Forelimb muscle (tissue), 1 donor: ENCODE data around the gene EBF3. TPM values are rescaled to one million over a fixed set of nuclear protein-coding genes. Genes with fewer than 3 reads are reported as not detected.

Source experiments
- DNase-seq: peaks from one replicate; pipeline ENCODE4 v3.0.0-alpha.2; 2013; ENCODE audit warnings: low read depth
- polyA plus RNA-seq: library from polyadenylated mRNA; unstranded; fragments of 120-200 nt; gene quantifications from one replicate; pipeline ENCODE4 v1.2.1, GENCODE V29; 2013; ENCODE audit not compliant: insufficient read length

EBF3 gene
- polyA plus RNA-seq, 1 donor = 57.0 TPM

GRCh38 chr10:129837909-129838582, 126.0 kb downstream of the EBF3 start:
- DNase-seq = no peak

DNA sequence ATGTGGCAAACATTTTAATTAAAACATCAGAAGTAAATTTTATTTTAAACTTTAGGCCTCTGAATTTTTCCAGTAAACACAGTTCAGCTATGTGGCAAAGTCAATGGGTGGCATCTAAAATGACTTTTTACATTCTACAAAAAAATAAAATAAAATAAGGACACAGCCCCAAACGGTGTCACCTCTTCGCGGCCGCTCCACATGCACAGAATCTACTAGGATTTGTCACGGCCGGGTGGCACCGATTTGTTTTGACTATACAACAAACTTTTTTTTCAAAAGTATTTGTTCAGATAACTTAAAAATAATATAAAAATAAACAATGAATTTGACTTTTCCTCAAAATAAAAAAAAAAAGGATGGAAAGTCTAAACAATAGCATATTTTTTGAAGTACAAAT, 127.8 kb downstream of the EBF3 start:
- DNase-seq = no peak

DNA sequence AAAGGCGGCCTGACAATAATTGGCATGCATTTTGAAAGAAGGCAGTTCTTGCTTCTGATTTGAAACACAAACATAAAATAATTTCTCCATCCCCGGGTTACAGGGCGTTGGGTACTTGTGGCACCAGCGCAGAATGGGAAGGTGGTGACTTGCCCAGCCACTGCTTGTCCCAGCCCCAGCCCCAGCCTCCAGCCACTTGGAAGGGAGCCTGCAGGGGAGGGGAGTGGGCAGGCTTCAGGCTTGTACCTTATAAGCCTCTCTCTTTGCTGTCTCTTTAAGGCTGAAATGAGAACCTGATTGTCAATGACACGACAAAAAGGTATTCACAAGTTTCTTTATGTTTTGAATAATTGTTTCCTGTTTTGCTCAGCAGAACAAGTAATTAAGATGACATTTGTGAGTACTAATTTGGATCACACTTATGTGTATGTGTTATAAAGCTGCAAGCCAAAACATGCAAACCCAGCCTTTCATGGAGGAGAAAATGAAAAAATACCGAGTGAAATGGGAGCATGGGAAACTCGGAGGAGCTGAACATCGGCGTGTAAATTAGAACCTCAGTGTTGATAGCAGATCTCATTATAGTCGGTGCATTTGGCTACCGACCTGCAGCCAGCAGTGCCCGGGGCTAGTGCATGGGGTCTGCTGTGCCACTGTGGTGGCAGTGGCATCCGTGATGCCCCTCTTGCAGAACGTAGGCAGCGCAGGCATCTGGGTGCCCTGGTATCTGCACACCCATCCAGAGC, 129.9 kb downstream of the EBF3 start:
- no peak for DNase-seq

DNA sequence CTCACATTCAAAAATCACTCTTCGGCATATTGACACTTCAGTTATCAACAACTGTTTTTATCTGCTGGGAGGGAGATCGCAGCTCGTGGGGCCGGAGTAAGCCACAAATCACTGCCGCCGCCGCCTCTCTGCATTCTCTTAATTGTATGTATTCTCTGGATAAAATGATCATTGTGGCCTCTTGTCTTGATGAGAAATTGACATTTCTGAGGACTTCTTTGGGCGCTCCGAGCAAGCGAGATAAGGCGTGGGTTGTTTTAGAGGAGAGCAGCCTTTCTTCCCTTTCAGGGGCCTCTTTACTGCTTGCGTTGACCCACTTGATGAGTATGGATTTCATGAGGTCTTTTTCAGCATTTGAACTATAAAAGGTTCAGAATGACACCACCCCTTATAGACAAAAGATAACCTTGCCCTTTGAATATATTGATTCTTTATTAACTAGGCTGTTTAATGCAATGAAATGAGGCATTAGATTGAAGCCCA, 130.6 kb downstream of the EBF3 start:
- no peak for DNase-seq

DNA sequence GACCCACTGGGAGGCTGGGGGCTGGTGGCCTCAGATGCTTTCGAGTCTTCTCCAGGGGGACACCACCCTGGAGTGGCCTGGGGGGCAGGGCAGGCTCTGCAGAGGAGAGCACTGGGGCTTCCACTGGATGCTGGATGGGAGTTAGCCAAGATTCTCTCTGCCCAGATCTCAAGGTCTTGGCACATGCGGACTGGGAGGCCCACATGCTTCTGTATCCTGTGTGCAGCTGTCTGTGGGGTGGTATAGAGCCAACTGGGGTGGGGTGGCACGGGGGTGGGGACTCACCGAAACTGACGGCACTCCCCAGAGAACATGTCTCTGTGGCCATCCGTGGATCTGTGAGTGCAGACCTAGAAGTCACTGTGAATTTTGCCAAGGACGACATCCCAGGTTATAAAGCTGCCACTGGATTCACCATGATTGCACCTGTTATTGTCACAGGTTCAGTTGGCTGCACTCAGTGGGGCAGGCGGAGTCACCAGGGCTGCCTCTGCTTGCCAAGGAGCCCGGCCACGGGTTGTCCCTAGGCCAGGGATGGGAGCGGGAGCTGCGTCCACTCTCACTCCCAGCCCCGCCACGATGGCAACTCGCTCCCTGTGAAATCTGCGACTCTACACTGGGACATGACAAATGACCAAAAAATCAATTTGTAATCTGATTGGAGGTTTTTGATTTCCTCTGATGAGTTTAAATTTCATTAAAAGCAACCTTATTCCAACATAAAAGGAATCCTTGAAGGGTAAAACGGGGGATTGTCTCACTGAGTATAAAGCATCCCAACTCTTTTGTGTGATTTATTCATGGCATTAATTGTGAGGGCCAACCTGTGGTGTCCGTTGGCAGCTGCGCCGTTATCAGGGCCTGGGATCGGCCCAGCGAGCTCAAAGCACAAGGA, 131.3 kb downstream of the EBF3 start:
- DNase-seq = no peak

DNA sequence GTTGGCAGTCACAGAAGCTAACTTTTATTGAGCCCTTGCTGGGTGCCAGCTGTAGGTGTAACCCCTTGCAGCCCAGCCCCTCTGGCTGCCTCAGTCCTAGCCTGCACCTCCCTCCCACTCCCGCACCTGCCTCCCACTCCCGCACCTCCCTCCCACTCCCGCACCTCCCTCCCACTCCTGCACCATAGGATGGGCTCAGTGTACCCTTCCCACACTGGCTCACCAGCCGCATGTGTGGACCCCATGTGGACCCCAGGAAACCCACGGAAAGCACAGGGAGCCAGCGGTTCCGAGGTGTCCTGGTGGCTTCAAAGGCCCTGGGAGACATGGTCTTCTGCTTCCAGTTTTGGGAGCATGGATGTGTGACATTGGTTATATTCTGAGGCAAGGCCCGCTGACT, 132.9 kb downstream of the EBF3 start:
- no peak for DNase-seq

DNA sequence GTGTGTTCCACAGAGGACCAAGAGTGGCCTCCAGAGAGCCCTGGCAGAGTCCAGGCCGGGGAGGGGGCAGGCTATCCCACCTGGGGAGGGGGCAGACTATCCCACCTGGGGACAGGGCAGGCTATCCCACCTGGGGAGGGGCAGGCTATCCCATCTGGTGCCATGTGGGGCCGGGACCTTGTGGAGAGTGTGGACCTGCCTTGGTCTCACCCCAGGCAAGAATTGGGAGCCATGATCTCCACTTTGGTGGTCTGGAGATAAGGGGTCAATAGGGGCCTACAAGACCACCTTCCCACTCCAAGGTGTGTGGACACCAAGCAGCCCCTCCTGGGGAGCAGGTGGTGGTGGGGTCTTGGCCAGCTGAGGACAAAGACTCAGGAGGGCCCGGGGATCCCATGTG, 138.2 kb downstream of the EBF3 start:
- no peak for DNase-seq

GRCh38 chr10:129825221-129825620, 138.9 kb downstream of the EBF3 start:
- DNase-seq = no peak

- DNase-seq = no peak
Observed at GRCh38 chr10:129820451-129820850, 143.6 kb downstream of the EBF3 start.

DNA sequence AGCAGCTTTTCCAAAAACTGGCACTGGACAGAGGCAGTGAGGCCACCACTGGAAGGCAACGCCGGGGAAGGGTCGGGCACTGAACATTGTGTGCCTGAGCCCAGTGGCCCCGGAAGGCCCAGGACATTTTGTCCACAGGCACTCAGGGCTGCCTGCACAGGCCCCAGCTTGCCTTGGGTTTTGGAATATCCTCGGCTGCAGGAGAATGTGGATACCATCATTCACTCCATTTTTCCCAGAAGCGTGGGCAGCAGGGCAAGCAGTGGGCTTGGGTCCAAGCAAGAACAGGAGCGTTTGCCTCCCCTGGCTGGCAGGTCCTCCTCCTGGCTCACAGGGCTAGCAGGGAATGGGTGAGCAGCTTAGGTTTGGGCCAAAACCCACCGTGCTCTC, 147.4 kb downstream of the EBF3 start:
- no peak for DNase-seq

DNA sequence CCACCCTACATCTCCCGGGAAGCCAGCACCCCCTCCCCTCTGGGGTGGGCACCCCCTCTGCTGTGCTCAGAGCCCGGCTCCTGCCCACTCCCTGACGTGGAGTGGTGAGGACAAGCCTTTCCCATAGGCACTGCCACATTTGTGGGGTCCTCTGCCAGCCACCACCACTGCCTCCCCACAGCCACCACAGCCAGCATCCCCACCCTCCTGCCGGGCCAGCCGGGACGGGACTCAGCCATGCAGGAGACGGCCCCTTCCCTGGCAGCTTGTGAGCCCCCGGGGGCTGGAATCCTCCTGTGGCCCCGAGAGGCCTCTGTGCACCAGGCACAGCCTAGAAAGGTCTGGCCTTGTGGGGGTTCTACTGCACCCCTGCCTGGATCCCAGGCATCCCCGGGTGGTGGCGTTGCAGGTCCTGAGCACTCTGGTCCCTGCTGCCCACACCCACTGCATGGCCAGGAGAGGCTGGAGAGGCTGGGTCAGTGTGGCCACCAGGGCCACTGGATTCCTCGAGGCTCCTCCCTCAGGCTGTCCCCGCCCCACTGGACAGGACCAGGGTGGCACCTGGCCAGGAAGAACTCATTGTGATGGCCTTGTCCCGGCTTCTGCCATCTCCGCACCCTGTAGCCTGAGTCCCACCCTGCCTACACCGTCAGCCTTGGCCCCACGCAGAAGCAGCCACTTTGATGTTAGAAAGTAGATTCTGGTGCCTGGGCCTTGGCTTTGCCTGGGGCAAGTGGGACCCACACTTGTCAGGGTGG, 148.0 kb downstream of the EBF3 start:
- DNase-seq = no peak

DNA sequence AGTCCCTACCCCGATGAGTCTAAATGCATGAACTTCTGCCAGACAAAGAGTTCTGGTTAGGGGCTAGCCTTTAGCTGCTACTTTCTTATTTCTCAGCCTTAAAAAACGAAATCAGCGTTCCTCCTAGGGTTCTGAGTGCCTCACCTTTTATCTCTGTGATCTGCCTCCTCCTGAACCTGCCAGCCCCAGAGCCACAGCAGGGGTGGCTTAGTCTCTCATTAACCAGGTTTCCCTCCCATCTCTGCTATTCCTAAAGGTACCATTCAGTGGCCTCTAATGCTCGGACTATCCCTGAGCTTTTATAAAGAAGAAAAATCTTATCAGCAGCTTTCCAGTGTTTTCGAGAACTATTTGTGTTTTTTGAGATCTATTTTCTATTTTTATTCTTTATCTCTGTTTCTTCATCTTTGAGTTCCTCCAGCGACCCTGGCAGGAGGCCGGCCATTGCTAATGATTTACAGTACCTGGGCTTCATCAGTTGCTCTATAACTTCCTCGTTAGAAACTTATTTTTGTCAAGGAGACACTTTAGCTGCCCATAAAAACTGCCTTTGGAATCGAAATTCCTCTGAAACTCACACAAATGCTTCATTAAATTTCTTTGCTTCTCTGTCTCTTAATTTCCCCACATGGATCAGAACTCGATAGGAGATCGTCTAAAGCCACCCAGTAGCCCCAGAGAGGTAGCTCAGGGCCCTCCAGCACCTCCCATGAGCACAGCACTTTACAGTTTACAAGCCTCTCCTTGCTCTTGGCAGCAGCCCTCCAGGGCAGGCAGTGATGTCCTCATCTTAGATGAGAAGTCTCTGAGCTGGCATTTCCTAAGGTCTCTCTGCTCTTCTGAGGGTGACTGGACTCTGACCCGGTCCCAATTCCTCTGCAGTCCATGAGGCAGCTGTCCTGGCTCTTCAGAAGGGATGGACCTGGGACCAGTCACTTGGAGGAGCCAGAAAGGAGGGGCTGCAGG, 149.1 kb downstream of the EBF3 start:
- no peak for DNase-seq

DNA sequence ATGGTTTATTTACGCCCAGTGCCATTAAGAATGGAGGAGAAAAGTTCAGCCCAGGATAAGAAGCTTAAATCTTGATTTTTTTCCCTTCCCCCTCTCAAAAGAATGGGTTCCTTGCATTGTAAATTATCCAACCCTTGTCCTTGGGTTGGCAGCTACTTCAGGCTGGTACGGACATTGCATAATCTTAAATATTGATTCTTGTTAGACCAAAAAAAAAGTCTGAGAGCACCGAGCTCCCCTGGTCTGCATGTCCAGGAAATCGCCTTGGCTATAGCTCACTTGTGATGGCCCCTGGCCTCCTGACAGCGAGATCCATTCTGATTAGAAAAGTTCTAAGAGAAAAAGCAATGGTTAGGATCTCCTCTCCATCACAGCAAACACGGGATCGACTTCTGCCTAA, 151.7 kb downstream of the EBF3 start:
- no peak for DNase-seq

GRCh38 chr10:129811208-129811607, 152.9 kb downstream of the EBF3 start:
- no peak for DNase-seq

- DNase-seq = no peak
Observed at GRCh38 chr10:129809841-129810240, 154.2 kb downstream of the EBF3 start.

DNA sequence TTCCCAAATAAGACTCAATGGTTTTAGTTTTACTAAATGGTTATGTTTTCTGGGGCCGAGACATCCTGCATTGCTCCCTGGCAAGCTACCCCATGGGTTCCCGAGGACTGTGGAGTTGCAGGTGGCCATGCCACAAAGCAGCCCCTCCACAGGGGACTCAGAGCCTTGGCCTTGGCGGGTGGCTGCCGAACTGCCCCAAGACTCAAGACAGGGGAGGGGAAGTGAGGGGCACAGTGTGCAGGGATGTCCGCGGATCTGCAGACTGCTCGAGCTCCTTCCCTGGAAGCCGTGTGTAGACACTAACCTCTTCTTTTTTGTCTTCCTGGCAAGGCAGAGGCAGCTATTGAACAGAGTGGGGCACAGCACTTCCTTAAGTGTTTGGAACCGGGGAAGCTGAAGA, 154.6 kb downstream of the EBF3 start:
- no peak for DNase-seq

DNA sequence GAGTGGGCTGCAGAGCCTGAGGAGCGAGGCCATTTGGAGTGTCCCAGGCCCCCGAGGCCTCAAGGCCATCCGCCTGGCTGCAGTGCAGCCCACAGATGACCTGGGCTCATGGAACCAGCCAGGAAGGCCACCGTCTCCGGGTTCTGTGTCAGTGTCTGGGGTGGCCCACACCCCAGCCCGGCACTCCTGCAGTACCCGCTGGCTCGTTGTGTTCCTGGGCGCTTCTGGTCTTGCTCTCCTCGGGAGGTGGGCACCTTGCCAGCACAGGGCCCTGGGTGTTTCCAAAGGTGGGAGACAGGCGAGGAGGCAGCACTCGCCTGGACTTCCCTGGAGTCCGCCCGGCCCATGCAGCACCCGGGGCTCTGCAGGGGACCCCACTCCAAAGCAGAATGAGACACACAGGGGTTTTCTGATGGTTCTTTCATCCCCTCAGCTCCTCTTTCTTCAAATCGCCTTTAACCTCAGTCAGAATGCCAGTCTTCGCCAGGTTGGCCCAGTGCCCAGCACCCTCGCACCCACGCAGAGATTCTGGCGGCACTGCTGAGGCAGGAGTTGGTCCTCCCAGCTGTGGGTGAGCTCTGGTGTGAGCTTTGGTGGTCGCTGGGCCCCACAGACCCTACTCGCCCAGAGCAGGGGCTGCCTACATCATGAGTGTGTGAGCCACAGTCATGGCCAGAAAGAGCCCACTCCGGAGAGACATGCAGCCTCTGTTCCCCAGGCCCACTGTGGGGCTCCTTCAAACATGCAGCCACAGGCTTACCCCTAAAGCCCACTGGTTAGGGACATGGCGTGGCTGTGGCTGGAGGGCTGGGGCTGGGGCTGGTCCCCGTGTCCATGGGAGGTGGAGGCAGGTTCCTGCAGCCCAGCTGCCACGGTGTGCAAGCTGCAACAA, 155.7 kb downstream of the EBF3 start:
- no peak for DNase-seq

- DNase-seq = no peak
Observed at GRCh38 chr10:129807211-129807610, 156.9 kb downstream of the EBF3 start.

DNA sequence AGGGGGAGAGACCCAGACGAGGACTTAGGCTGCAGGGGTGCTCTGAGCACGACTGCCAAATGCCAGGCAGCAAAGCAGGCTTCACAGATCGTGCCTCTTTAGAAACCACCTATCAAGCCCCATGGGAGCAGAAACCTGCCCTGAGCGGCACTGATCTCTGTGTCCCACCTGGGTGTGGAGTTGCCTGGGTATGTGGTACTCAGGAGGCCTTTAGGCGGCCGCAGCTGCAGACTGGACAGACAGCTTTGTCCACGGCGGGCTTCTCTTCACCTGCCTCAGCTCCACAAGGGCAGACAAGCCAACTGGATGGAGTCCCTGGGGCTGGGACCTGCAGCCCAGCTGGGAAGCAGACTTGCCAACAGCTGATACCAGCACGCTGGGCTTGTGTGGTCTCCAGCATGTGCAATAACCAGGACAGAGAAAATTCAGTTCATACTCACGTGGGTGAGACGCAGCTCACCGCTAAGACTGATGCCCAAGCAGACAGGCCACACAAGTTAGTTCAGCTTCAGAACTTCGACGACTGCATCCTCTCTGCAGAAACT, 163.2 kb downstream of the EBF3 start:
- no peak for DNase-seq
